ENCODE data around the gene SELENON.

DNA sequence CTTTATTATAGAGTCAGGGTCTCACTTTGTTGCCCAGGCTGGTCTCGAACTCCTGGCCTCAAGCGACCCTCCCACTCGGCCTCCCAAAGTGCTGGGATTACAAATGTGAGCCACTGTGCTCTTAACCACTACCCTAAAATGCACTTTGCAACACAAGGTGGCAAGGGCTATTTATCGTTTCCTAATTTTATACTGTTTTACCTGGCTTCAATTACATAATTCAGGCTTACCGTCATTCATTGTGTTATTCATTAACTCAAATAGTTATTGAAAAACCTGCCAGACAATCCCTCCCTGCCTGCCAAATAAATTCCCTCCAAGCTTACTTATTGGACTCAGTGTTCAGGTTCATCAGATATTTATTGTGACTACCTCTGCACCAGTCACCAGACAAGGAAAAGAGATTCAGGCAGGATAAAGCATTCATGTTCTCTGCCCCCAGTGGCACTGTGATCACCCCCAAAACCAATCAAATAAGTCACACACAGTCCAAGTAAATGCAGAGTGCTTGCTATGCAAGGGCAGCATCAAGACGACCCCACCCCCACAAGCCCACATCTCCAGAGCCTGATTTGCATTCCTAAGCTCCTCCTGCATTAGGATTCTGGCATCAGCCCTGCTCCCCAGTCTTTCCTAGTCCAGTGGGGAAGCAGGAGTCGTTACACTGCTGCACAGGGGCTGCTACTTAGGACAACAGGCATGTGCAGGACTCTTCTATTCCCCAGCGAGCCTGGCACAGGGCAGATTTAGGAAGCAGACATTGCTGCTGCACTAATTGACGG lies 67.4 kb downstream of the SELENON start:
- TF ChIP-seq, protein P1, sequence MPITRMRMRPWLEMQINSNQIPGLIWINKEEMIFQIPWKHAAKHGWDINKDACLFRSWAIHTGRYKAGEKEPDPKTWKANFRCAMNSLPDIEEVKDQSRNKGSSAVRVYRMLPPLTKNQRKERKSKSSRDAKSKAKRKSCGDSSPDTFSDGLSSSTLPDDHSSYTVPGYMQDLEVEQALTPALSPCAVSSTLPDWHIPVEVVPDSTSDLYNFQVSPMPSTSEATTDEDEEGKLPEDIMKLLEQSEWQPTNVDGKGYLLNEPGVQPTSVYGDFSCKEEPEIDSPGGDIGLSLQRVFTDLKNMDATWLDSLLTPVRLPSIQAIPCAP (CRISPR knock-in tag; IDR thresholded peaks at IDR 0.05; ENCODE audit: low read depth): no peak
- TF ChIP-seq, protein P2, sequence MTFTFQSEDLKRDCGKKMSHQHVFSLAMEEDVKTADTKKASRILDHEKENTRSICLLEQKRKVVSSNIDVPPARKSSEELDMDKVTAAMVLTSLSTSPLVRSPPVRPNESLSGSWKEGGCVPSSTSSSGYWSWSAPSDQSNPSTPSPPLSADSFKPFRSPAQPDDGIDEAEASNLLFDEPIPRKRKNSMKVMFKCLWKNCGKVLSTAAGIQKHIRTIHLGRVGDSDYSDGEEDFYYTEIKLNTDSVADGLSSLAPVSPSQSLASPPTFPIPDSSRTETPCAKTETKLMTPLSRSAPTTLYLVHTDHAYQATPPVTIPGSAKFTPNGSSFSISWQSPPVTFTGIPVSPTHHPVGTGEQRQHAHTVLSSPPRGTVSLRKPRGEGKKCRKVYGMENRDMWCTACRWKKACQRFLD (CRISPR knock-in tag; IDR thresholded peaks at IDR 0.05; ENCODE audit: borderline replicate concordance): no peak
- TF ChIP-seq KAT7 (CRISPR knock-in tag; IDR thresholded peaks at IDR 0.05; ENCODE audit: borderline replicate concordance) (no peak), EHMT2 (IDR thresholded peaks at IDR 0.05; ENCODE audit: borderline replicate concordance, low read depth, low read length) (no peak; the same call in 1 of the 2 replicates), ZNF383 (CRISPR knock-in tag; IDR thresholded peaks at IDR 0.05; ENCODE audit: borderline replicate concordance) (no peak), BRCA1 (CRISPR knock-in tag; IDR thresholded peaks at IDR 0.05) (no peak), MAFF (IDR thresholded peaks at IDR 0.05; ENCODE audit: low read depth, low read length) (no peak), JUN (CRISPR knock-in tag; IDR thresholded peaks at IDR 0.05) (no peak)
- TF ChIP-seq, protein P3, sequence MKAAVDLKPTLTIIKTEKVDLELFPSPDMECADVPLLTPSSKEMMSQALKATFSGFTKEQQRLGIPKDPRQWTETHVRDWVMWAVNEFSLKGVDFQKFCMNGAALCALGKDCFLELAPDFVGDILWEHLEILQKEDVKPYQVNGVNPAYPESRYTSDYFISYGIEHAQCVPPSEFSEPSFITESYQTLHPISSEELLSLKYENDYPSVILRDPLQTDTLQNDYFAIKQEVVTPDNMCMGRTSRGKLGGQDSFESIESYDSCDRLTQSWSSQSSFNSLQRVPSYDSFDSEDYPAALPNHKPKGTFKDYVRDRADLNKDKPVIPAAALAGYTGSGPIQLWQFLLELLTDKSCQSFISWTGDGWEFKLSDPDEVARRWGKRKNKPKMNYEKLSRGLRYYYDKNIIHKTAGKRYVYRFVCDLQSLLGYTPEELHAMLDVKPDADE (CRISPR knock-in tag; IDR thresholded peaks at IDR 0.05): no peak
- TF ChIP-seq, protein P4, sequence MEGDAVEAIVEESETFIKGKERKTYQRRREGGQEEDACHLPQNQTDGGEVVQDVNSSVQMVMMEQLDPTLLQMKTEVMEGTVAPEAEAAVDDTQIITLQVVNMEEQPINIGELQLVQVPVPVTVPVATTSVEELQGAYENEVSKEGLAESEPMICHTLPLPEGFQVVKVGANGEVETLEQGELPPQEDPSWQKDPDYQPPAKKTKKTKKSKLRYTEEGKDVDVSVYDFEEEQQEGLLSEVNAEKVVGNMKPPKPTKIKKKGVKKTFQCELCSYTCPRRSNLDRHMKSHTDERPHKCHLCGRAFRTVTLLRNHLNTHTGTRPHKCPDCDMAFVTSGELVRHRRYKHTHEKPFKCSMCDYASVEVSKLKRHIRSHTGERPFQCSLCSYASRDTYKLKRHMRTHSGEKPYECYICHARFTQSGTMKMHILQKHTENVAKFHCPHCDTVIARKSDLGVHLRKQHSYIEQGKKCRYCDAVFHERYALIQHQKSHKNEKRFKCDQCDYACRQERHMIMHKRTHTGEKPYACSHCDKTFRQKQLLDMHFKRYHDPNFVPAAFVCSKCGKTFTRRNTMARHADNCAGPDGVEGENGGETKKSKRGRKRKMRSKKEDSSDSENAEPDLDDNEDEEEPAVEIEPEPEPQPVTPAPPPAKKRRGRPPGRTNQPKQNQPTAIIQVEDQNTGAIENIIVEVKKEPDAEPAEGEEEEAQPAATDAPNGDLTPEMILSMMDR (CRISPR knock-in tag; IDR thresholded peaks at IDR 0.05): no peak
- TF ChIP-seq, protein P5, sequence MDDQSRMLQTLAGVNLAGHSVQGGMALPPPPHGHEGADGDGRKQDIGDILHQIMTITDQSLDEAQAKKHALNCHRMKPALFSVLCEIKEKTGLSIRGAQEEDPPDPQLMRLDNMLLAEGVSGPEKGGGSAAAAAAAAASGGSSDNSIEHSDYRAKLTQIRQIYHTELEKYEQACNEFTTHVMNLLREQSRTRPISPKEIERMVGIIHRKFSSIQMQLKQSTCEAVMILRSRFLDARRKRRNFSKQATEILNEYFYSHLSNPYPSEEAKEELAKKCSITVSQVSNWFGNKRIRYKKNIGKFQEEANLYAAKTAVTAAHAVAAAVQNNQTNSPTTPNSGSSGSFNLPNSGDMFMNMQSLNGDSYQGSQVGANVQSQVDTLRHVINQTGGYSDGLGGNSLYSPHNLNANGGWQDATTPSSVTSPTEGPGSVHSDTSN (CRISPR knock-in tag; IDR thresholded peaks at IDR 0.05; ENCODE audit: borderline replicate concordance): no peak
